Kasumi-1 (cell line): ENCODE measurements around the gene USP12.
"Not testable (repeated sequence)": the region's sequence is repeated elsewhere in the genome, so short reads cannot be mapped to it uniquely, and the experiment has no call there.

ENCODE experiments used
- DNase-seq, 2 experiments: peaks; one replicate each; lab custom pipeline; 2025; lab: John Stamatoyannopoulos, UW

USP12 gene

DNA sequence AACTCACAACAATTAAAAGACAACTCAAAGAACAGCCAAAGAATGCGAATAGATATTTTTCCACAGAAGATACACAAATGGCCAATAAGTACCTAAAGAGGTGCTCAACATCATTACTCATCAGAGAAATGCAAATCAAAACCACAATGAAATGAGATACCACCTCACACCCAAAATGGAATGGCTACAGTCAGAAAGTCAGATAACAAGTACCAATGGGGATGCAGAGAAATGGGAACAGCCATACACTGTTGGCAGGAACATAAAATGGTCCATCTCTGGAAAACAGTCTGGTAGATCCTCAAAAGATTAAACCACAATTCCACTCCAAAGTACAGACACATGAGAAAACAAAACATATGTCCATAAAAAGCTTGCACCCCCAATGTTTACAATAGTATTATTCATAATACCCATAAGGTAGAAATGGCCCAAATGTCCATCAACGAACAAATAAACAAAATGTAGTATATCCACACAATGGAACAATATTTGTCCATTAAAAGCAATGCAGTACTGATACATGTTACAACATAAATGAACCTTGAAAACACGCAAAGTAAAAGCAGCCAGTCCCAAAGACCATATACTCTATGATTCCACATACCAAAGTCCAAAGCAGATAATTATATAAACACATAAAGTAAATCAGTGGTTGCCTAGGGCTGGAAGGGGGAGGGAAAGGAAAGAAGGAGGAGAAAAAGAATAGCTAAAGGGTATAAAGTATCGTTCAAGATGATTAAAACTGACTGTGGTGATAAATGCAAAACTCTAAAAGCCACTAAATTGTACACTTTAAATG lies 19.6 kb downstream of the USP12 start:
- DNase-seq = no peak

DNA sequence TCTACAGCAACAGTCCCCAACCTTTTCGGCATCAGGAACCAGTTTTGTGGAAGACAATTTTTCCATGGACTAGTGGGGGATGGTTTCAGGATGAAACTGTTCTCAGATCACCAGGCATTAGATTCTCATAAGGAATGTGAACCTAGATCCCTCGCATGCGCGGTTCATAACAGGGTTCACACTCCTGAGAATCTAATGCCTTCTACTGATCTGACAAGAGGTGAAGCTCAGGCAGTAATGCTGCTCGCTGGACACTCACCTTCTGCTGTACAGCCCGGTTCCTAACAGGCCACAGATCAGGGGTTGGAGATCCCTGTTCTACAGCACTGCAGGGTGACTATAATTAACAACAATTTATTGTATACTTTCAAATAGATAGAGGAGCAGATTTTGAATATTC lies 21.9 kb downstream of the USP12 start:
- DNase-seq = no peak

DNA sequence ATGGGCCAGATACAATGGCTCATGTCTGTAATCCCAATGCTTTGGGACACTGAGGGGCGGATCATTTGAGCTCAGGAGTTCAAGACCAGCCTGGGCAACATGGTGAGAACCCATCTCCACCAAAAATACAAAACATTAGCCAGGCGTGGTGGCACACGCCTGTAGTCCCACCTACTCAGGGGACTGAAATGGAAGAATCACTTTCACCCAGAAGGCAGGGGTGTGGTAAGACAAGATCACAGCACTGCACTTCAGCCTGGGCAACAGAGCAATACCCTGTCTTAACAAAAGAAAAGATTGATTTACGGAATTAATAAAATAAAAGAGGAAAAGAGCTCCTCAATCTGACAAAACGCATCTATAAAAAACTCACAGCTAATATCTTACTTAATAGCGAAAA lies 22.7 kb downstream of the USP12 start:
- no peak for DNase-seq

DNA sequence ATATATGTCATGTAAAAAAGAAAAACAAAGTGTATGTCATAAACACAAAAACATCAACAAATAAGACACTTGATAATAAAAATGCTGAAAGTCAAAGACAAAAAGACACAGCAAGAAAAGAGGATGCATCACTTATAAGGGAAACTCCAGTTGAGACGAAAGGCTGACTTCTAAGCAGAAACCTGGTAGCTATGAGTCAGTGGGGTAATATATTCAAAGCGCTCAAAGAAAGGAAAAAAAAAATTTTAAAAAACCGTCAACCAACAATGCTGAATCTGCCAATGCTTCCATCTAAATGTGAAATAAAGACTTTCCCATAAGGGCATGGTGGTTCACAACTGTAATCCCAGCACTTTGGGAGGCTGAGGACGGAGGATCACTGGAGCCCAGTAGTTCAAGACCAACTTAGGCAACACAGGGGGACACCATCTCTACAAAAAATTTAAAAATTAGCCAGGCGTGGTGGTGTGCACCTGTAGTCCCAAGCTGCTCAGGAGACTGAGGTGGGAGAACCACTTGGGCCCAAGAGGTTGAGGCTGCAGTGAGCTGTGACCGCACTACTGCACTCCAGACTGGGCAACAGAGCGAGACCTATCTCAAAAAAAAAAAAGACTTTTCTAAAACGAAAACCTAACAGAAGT lies 24.0 kb downstream of the USP12 start:
- no peak for DNase-seq

DNA sequence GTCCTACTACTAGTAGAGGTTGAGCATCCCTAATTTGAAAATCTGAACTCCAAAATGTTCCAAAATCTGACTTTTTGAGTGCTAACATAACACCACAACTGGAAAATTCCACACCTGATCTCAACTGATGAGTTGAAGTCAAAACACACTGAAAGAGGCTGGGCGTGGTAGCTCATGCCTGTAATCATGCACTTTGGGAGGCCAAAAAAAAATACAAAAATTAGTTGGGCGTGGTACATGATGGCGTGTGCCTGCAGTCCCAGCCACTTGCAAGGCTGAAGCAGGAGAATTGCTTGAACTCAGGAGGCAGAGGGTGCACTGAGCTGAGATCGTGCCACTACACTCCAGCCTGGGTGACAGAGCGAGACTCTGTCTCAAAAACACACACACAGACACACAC lies 29.9 kb downstream of the USP12 start:
- DNase-seq = no peak

DNA sequence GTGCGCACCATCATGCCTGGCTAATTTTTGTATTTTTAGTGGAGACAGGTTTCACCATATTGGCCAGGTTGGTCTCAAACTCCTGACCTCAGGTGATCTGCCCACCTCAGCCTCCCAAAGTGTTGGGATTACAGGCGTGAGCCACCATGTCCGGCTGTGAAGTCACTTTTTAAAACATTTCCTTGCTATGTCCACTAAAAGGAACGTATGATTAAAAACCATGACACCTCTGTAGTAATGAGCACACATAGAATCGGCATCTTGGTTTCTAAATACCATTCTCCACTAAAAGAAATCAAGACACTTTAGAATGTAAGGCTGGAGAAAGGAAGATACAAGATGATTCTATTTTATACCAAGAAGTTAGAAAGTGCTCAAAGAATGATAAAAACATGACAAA lies 30.5 kb downstream of the USP12 start:
- DNase-seq = not testable (repeated sequence)

DNA sequence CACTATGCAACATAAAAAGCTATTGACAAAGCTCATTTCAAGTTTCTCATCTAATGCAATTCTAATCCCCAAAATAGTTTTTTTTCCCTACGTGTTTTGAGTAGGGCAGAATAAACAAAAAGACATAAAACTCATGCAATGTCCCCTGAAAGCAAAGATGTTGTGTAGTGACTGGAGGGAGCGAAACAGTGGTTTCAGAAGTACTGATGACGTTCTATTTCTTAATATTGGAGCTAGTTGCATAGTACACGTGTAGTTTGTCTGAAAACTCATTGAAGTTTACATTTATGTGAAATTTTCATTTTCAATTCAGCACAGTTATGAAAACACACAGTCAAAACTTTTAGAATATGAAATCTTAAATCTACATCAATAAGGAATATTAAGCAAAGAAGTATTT lies 31.6 kb downstream of the USP12 start:
- DNase-seq = no peak

DNA sequence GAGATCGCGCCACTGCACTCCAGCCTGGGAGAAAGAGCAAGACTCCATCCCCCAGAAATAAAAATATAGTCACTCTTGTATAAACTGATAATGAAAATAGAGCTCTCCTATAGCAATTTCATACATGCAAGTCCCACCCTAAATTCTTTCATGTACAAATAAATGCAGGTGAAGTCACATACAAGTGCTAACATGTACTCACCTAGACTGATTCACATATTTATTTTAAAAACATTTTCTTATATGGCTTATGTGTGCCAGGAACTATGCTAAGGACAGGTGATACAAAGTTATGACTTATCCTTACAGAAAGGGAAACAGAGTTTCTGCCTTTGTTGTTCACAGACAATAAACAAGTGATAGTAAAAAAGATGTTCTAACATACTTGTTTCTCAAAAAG lies 32.0 kb downstream of the USP12 start:
- DNase-seq = no peak

DNA sequence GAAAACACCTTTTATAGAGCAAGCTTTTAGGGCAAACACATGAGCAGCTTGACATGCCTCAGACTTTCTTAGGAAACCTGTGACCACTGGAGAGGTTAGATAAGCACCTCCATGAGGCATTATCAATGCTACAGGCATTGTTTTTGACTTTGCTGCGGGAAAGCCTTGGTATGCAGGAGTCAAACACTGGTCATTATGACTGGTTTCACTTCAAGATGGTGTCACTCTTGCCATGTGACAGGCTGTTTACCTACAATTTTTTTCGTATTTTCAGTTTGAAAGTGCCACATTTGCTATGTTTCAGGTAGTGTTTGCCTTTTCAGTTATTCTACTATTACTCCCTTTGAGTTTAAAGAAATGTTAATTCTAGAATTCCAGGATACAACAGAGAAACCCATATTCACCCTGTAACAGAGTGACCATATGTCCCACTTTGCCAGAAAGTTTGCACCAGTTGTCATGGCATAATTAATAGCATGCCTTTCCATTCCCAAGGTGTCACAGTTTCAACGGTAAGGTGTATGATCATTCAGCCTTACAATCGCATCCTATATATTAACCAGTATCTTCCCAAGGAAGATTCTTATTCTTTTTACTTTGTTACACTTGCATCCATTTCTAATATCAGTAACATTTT lies 33.0 kb downstream of the USP12 start:
- no peak for DNase-seq

DNA sequence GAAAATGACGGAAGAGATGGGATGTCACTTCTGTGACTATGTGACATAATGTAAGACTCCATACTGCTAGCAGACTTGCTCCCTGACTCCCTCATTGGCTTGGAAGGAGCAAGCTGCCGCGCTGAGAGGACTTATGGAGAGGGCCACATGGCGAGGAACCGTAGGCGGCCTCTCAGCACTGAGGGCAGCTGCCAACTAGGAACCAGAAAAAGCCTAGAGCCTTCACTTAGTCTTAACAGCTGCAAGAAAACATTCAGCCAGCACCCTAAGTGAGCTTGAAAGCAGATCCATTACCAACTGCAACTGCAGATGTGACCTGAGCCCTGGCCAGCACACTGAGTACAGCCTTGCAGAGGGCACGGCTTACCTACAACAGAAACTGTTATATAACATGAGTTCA lies 33.9 kb downstream of the USP12 start:
- DNase-seq = no peak

DNA sequence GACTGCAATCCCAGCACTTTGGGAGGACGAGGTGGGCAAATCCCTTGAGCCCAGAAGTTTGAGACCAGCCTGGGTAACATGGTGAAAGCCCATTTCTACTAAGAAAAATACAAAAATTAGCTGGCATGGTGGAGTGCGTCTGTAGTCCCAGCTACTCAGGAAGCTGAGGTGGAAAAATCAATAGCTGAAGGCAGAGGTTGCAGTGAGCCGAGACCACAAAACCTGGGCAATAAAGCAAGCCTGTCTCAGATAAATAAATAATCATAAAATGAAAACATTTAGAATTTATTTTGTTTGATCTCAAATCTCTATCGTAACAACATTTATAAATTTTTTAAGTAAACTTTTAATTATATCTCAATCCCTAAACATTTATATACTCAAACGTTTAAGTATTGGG lies 36.6 kb downstream of the USP12 start:
- no peak for DNase-seq

DNA sequence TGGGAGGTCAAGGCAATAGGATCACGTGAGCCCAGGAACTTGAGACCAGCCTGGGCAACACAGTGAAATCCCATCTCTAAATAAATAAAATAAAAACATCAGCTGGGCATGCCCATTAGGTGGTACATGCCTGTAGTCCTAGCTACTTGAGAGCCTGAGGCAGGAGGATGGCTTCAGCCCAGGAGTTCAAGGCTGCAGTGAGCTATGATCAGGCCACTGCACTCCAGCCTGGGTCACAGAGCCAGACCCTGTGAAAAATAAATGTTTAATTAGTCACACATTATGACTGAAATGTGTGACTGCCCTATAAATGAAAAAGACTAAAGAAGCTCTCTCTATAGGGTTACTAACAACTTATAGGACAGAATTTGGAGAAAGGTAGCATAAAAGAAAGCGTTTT lies 37.7 kb downstream of the USP12 start:
- DNase-seq = no peak

DNA sequence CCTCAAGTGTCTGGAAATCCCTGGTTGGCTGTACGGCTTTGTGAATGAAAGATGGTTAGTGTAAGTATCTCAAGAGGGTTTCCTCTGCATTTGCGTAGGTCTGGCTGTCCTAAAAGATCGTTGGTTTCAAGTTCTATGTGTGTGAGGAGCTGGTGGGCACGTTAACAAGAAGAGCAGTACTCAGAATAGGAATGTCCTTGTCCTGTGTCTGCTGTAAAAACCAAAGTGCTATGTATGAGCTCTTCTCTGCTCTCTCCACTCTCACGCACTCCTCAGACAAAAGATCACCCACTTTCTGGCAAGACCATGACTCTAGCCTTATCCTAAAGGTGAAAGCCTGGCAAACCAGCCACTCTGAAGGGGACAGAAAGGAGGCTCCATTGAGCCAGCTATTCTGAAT lies 39.1 kb downstream of the USP12 start:
- DNase-seq = no peak

DNA sequence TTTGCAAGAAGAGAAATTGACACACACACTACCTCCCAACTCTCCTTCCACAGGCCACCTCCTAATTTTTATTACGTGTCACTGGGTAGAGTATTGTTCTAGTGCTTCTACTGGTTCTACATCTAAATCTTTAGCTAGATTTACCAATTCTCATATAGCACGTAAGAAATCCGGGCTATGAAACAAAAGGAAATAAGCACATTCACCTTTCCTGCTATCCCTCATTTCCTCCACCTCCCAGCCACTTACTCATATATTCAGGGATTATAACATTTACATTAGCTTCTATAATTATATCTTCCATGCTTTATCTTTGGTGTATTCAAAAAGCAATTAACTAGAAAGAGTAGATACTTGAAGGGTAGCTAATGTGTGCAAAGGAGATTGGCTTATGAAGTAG lies 39.7 kb downstream of the USP12 start:
- no peak for DNase-seq

DNA sequence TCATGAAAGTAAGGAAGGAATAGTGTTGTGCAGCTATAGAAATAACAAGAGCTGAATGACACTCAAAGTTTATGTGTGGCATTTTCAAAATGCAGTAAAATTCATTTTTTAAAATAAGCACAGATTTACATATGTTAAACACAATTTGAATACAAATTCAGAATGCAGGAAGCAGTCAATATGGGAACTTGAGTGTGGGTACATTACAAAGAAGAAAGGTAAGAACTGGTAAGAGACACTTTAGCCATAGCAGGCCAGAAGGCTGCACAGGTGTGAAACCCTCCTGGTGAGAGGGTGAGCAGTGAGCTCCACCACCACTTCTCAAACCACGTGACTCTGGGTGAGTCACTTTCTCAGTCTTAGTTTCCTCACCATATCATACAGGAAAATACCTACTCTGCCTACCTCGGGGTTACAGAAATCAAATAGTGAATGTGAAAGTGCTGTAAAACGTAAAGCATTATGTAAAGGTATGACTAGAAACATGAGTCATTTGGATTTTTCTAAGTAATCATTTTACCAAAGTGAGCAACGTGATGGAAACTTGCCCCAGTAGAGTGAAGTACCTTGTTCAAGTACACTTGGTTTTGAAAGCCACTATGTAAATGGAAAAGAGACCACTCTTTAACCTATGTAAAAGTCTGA lies 40.5 kb downstream of the USP12 start:
- no peak for DNase-seq

DNA sequence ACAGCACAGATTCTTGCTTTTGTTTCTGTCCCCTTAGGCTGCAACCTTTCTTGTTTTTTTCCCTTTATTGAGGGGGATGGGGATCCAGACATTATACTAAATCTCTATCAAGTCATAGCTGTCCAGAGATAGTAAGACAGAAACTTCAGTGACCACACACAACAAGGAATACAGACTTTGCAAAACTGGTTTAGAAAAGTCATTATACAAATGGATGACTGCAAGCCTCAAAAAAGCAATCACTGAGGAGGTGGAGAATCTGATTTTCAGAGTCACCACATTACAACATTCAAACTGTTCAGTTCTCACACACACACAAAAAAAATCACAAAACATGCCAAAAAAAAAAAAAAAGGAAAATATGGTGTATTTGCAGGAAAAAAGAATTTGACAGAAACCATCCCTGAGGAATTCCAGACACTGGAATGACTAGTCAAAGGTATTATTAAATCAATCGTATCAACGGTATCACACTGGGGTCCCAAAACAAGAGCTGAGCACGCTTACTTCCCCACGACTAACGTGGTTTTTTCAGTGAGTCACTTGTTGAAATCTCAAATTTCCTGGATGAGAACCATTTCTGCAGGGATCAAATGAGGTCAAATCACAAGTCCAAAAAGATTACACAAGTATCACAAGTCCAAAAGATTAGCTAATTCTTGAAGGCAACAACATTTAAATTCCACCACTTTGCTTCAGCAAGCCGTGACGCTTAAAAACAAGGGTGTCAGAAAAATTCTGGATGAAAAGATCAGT lies 41.2 kb downstream of the USP12 start:
- DNase-seq = no peak

DNA sequence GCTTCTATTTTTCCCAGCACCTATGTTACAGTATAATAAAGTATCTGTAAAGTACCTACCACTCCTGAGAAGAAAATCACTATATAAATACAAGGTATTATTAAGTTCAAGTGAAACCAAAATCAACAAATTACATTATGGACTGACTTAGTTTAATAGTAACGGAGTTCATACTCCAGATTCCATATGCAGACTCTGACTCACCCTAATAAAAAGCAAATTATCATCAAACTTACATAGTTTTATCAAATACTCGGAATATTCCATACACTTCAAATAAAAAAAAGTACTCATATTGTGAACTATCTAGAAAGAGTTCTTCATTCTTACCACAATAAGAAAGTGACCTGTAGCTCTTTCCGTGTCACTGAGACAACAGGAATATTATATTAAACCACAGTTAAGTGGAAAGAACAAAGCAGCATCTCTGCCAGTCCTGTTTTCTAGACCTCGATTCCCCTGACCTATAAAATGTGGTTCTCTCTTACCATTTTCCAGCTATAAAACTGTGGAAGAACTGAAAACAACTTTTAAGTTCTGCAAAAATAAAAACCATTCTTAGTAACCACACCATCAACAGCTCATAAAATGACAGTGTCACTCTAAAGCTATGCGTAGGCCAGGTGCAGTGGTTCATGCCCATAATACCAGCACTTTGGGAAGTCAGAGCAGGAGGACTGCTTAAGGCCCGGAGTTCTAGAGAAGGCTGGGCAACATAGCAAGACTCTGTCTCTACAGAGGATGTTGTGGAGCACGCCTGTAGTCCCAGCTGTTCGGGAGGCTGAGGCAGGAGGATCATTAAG lies 42.6 kb downstream of the USP12 start:
- no peak for DNase-seq

DNA sequence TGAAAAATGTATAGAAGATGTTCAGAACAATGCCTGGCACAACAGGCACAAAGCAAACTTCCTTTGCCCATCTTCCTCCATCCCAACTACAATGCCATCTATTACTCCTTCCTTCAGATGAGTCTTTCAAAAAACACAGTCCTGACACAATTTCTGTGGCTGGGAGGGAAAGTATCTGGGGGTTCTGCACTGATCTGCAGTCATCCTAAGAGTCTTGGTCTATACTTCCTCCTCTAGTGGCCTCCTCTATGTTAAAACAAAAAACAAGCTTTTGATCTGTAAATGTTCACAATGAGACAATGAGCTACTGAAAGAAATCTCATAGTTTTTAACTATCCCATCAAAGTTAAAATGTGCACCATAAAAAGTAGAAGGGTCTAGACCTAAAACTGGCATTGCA lies 44.8 kb downstream of the USP12 start:
- DNase-seq = no peak

DNA sequence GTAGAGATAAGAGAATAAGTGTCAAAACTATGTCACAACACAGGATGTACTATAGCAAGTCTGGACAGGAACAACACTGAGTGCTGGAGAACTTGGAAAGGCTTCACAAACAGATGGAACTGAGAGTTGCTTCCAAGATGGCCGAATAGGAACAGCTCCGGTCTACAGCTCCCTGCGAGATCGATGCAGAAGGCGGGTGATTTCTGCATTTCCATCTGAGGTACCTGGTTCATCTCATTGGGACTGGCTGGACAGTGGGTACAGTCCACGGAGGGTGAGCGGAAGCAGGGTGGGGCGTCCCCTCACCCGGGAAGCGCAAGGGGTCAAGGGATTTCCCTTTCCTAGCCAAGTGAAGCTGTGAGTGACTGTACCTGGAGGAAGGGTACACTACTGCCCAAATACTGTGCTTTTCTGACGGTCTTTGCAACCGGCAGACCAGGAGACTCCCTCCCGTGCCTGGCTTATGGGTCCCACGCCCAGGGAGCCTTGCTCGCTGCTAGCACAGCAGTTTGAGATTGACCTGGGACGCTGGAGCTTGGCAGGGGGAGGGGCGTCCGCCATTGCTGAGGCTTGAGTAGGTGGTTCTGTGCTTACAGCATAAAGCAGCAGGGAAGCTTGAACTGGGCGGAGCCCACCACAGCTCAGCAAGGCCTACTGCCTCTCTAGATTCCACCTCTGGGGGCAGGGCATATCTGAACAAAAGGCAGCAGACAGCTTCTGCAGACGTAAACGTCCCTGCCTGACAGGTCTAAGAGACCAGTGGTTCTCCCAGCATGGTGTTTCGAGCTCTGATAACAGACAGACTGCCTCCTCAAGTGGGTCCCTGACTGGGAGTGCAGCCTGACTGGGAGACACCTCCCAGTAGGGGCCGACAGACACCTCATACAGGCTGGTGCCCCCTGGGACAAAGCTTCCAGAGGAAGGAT lies 46.0 kb downstream of the USP12 start:
- no peak for DNase-seq

DNA sequence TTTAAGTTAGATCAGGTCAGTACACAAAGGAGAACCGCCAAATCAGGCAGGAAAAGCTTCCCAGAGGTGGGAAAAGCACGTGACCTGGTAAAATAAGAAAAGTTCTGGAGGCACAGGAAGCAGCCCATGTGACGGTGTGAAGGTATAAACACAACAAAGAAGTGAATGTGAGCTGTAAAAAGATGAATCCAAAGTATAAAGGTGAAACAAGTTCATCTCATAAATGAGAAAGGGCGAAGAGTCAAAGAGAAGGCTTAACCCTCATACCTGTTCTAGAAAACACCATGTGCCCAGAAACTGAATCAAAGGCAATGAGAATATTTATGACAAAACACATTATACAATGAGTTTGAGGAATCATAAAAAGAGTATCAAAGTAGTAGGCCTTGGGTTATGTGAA lies 47.0 kb downstream of the USP12 start:
- no peak for DNase-seq
